HepG2 (cell line): ENCODE measurements around the gene HBM. TPM values are rescaled to one million over a fixed set of nuclear protein-coding genes. Genes with fewer than 3 reads are reported as not detected.

ENCODE experiments used
- AFF4 ChIP-seq: sonication (generic); formaldehyde crosslinking; IDR thresholded peaks from 2 replicates; pipeline ENCODE4 v1.4.0; 2020; ENCODE audit warnings: missing genetic modification reagents
- NKX3-1 ChIP-seq: sonication (generic); formaldehyde crosslinking; IDR thresholded peaks from 2 replicates; pipeline ENCODE4 v1.5.0; 2020; ENCODE audit warnings: missing genetic modification reagents
- ZNF772 ChIP-seq: sonication (generic); formaldehyde crosslinking; IDR thresholded peaks from 2 replicates; pipeline ENCODE4 v1.5.0; 2020; ENCODE audit warnings: mild to moderate bottlenecking, missing genetic modification reagents
- ZNF841 ChIP-seq: sonication (generic); formaldehyde crosslinking; IDR thresholded peaks from 2 replicates; pipeline ENCODE4 v1.8.1; 2023; ENCODE audit warnings: missing genetic modification reagents, borderline replicate concordance
- ZSCAN30 ChIP-seq: sonication (generic); formaldehyde crosslinking; IDR thresholded peaks from 2 replicates; pipeline ENCODE4 v1.5.0; 2020; ENCODE audit warnings: mild to moderate bottlenecking, missing genetic modification reagents
- polyA plus RNA-seq, 8 experiments: library from polyadenylated mRNA; depleted of rRNA in 3 of 8; stranded (reverse) in 7 of 8; unstranded in 1 of 8; fragments of >200 nt; fragmentation: Illumina TruSeq in 4 of 8; extraction: Trizol in 4 of 8; gene quantifications; 2 replicates each; pipeline versions ENCODE4 v1.2.1 to v1.2.3, GENCODE V29; 2011 to 2016; ENCODE audit warnings: low read depth in 4 of 8, missing spikeins in 1 of 8, mixed read lengths in 1 of 8; ENCODE audit not compliant: insufficient read depth in 1 of 8
- small RNA-seq, 3 experiments: library from RNA; depleted of rRNA; stranded (forward); fragments of <200 nt; gene quantifications; one replicate each; pipeline ENCODE3, GENCODE V24; 2012; ENCODE audit warnings: low read depth in 2 of 3, low replicate concordance in 1 of 3; ENCODE audit not compliant: insufficient read length in 3 of 3, insufficient read depth in 2 of 3
- total RNA-seq, 5 experiments: library from RNA; depleted of rRNA; stranded (reverse); fragments of >200 nt; fragmentation: Illumina TruSeq; extraction: Trizol; gene quantifications; 2 replicates each; pipeline ENCODE4 v1.2.3, GENCODE V29; 2016; ENCODE audit warnings: low read depth in 1 of 5

The HBM gene
- total and polyA plus RNA-seq, 2 of the 13 experiments (the other 11 are each of a cell fraction or from before 2014, with no cell fraction given) = not detected

DNA sequence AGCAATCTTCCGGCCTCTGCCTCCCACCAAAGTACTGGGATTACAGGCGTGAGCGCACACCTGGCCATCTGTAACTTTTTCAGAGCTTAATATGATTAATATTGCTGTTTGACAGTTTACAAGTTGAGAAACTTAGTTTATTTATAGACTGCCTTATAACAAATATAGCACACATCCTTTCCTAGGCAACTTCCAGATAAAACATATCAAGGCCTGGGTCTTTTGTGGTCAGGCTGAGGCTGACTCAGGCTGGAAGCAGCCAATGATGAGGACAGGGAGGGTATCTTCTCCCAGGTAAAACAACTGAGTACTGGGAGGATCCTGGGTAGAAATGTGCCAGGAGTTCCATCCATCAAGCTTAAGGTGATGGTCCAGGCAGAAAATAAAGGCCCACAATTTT is 47.2 kb downstream of the HBM start (continued):
- no peak for TF ChIP-seq NKX3-1
- no peak for TF ChIP-seq ZSCAN30 (CRISPR knock-in tag)
- no peak for TF ChIP-seq AFF4 (CRISPR knock-in tag)
- TF ChIP-seq ZNF841 = no peak
- TF ChIP-seq ZNF772 (CRISPR knock-in tag) = no peak

Small RNAs within 50 kb of the gene (small RNA-seq; reads per million reads assigned to genes)
- gene RF00019 = 0 reads per million in 3 experiments

Other genes with a start within 250 kb of the HBM start
- 18.8 and 22.4 TPM in 2 replicates for gene POLR3K, start 112.4 kb upstream of the HBM start, total RNA-seq (2016; rRNA removed; fragmentation: Illumina TruSeq; extraction: Trizol)
- gene POLR3K, start 112.4 kb upstream of the HBM start, polyA plus RNA-seq (2011; rRNA removed) = 14.8 TPM in 2 replicates
- 97.4 and 103 TPM in 2 replicates for gene SNRNP25, start 112.2 kb upstream of the HBM start, total RNA-seq (2016; rRNA removed; fragmentation: Illumina TruSeq; extraction: Trizol)
- gene SNRNP25, start 112.2 kb upstream of the HBM start, polyA plus RNA-seq (2011; rRNA removed) = 26.5 and 34.1 TPM in 2 replicates
- 1.8 and 5.4 TPM in 2 replicates for gene RHBDF1, start 93.3 kb upstream of the HBM start, total RNA-seq (2016; rRNA removed; fragmentation: Illumina TruSeq; extraction: Trizol)
- gene RHBDF1, start 93.3 kb upstream of the HBM start, polyA plus RNA-seq (2011; rRNA removed) = 26.9 and 28.1 TPM in 2 replicates
- 56.4 and 62.5 TPM in 2 replicates for gene MPG, start 87.8 kb upstream of the HBM start, total RNA-seq (2016; rRNA removed; fragmentation: Illumina TruSeq; extraction: Trizol)
- 59.1 and 74.2 TPM in 2 replicates for gene MPG, start 87.8 kb upstream of the HBM start, polyA plus RNA-seq (2011; rRNA removed)
- 5.2 and 6.5 TPM in 2 replicates for gene NPRL3, start 27.3 kb upstream of the HBM start, total RNA-seq (2016; rRNA removed; fragmentation: Illumina TruSeq; extraction: Trizol)
- gene NPRL3, start 27.3 kb upstream of the HBM start, polyA plus RNA-seq (2011; rRNA removed) = 7.9 and 9.9 TPM in 2 replicates
- not detected in 2 replicates for gene HBZ, start 13.3 kb upstream of the HBM start, total RNA-seq (2016; rRNA removed; fragmentation: Illumina TruSeq; extraction: Trizol)
- gene HBZ, start 13.3 kb upstream of the HBM start, polyA plus RNA-seq (2011; rRNA removed) = 0.21 and 0.27 TPM in 2 replicates
- gene HBA2, start 6.9 kb downstream of the HBM start, total RNA-seq (2016; rRNA removed; fragmentation: Illumina TruSeq; extraction: Trizol) = not detected in 2 replicates
- gene HBA2, start 6.9 kb downstream of the HBM start, polyA plus RNA-seq (2011; rRNA removed) = not detected in 2 replicates
- gene HBA1, start 10.7 kb downstream of the HBM start, total RNA-seq (2016; rRNA removed; fragmentation: Illumina TruSeq; extraction: Trizol) = 0.42 TPM in 1 of 2 replicates, not detected in the other
- 0.27 and 0.59 TPM in 2 replicates for gene HBA1, start 10.7 kb downstream of the HBM start, polyA plus RNA-seq (2011; rRNA removed)
- gene HBQ1, start 14.5 kb downstream of the HBM start, total RNA-seq (2016; rRNA removed; fragmentation: Illumina TruSeq; extraction: Trizol) = 7.4 and 8.0 TPM in 2 replicates
- 4.9 and 7.6 TPM in 2 replicates for gene HBQ1, start 14.5 kb downstream of the HBM start, polyA plus RNA-seq (2011; rRNA removed)
- gene LUC7L, start 63.5 kb downstream of the HBM start, total RNA-seq (2016; rRNA removed; fragmentation: Illumina TruSeq; extraction: Trizol) = 37.3 and 56.9 TPM in 2 replicates
- gene LUC7L, start 63.5 kb downstream of the HBM start, polyA plus RNA-seq (2011; rRNA removed) = 48.7 and 49.0 TPM in 2 replicates
- gene FAM234A, start 68.8 kb downstream of the HBM start, total RNA-seq (2016; rRNA removed; fragmentation: Illumina TruSeq; extraction: Trizol) = 15.5 and 29.2 TPM in 2 replicates
- 34.4 and 40.2 TPM in 2 replicates for gene FAM234A, start 68.8 kb downstream of the HBM start, polyA plus RNA-seq (2011; rRNA removed)
- not detected in 2 replicates for gene RGS11, start 110.0 kb downstream of the HBM start, total RNA-seq (2016; rRNA removed; fragmentation: Illumina TruSeq; extraction: Trizol)
- 0.11 and 0.24 TPM in 2 replicates for gene RGS11, start 110.0 kb downstream of the HBM start, polyA plus RNA-seq (2011; rRNA removed)
- 0.24 TPM in 1 of 2 replicates, not detected in the other for gene ARHGDIG, start 114.6 kb downstream of the HBM start, total RNA-seq (2016; rRNA removed; fragmentation: Illumina TruSeq; extraction: Trizol)
- gene ARHGDIG, start 114.6 kb downstream of the HBM start, polyA plus RNA-seq (2011; rRNA removed) = 0.48 and 0.63 TPM in 2 replicates
- 0.35 and 0.60 TPM in 2 replicates for gene PDIA2, start 117.2 kb downstream of the HBM start, total RNA-seq (2016; rRNA removed; fragmentation: Illumina TruSeq; extraction: Trizol)
- 1.9 and 2.9 TPM in 2 replicates for gene PDIA2, start 117.2 kb downstream of the HBM start, polyA plus RNA-seq (2011; rRNA removed)
- gene AXIN1, start 186.7 kb downstream of the HBM start, total RNA-seq (2016; rRNA removed; fragmentation: Illumina TruSeq; extraction: Trizol) = 18.8 and 24.0 TPM in 2 replicates
- 26.0 and 28.5 TPM in 2 replicates for gene AXIN1, start 186.7 kb downstream of the HBM start, polyA plus RNA-seq (2011; rRNA removed)
- gene MRPL28, start 204.6 kb downstream of the HBM start, total RNA-seq (2016; rRNA removed; fragmentation: Illumina TruSeq; extraction: Trizol) = 114 and 128 TPM in 2 replicates
- gene MRPL28, start 204.6 kb downstream of the HBM start, polyA plus RNA-seq (2011; rRNA removed) = 121 and 135 TPM in 2 replicates
- 33.7 and 52.7 TPM in 2 replicates for gene PGAP6, start 216.0 kb downstream of the HBM start, total RNA-seq (2016; rRNA removed; fragmentation: Illumina TruSeq; extraction: Trizol)
- gene PGAP6, start 216.0 kb downstream of the HBM start, polyA plus RNA-seq (2011; rRNA removed) = 136 and 192 TPM in 2 replicates
- 82.8 and 121 TPM in 2 replicates for gene NME4, start 231.2 kb downstream of the HBM start, total RNA-seq (2016; rRNA removed; fragmentation: Illumina TruSeq; extraction: Trizol)
- gene NME4, start 231.2 kb downstream of the HBM start, polyA plus RNA-seq (2011; rRNA removed) = 263 and 275 TPM in 2 replicates
- gene DECR2, start 235.9 kb downstream of the HBM start, total RNA-seq (2016; rRNA removed; fragmentation: Illumina TruSeq; extraction: Trizol) = 27.8 and 36.3 TPM in 2 replicates
- 44.6 and 51.2 TPM in 2 replicates for gene DECR2, start 235.9 kb downstream of the HBM start, polyA plus RNA-seq (2011; rRNA removed)